GM23338 (cell line): ENCODE measurements around the gene IGSF10. TPM values are rescaled to one million over a fixed set of nuclear protein-coding genes. Genes with fewer than 3 reads are reported as not detected.

Experiments used
- ATAC-seq: fragments of 200-7000 bp; cut with Tn5 transposase; 3 replicates; pipeline ENCODE4 v1.9.1; 2020
- DNase-seq: peaks from one replicate; pipeline ENCODE4 v3.0.0-alpha.2; 2015; ENCODE audit warnings: low spot score
- H2AFZ ChIP-seq: fragments of 200-600 bp; sonication (generic); 2 replicates; pipeline ENCODE4 v1.8.0; 2016; ENCODE audit warnings: antibody characterized with exemption, mild to moderate bottlenecking, moderate library complexity
- H3F3A ChIP-seq: fragments of 200-600 bp; sonication (generic); replicated peaks from 2 replicates; pipeline ENCODE4 v1.8.0; 2017; ENCODE audit warnings: antibody characterized with exemption, mixed run types, low read depth
- H3K27ac ChIP-seq: fragments of 200-600 bp; sonication (generic); 2 replicates; pipeline ENCODE4 v1.6.1; 2016; ENCODE audit warnings: low read depth
- H3K27me3 ChIP-seq: fragments of 200-600 bp; sonication (generic); 2 replicates; pipeline ENCODE4 v1.8.0; 2016; ENCODE audit warnings: mild to moderate bottlenecking, mixed run types, moderate library complexity; ENCODE audit not compliant: insufficient read depth
- H3K36me3 ChIP-seq: fragments of 200-600 bp; sonication (generic); 2 replicates; pipeline ENCODE4 v1.8.0; 2016; ENCODE audit warnings: mild to moderate bottlenecking; ENCODE audit not compliant: insufficient read depth
- H3K4me1 ChIP-seq: fragments of 200-600 bp; sonication (generic); 2 replicates; pipeline ENCODE4 v1.8.0; 2016; ENCODE audit warnings: mild to moderate bottlenecking, moderate library complexity; ENCODE audit not compliant: insufficient read depth
- H3K4me2 ChIP-seq: fragments of 200-600 bp; sonication (generic); 2 replicates; pipeline ENCODE4 v1.7.1; 2017; ENCODE audit warnings: mixed run types
- H3K4me3 ChIP-seq: fragments of 200-600 bp; sonication (generic); 2 replicates; pipeline ENCODE4 v1.6.1; 2016; ENCODE audit warnings: mixed run types
- H3K79me2 ChIP-seq: fragments of 200-600 bp; sonication (generic); replicated peaks from 2 replicates; pipeline ENCODE4 v1.8.0; 2017; ENCODE audit warnings: mild to moderate bottlenecking; ENCODE audit not compliant: insufficient read depth
- H3K9me2 ChIP-seq: fragments of 200-600 bp; sonication (generic); 2 replicates; pipeline ENCODE4 v1.8.0; 2017; ENCODE audit not compliant: insufficient read depth
- H4K20me1 ChIP-seq: fragments of 200-600 bp; sonication (generic); replicated peaks from 2 replicates; pipeline ENCODE4 v1.8.0; 2017; ENCODE audit warnings: mild to moderate bottlenecking; ENCODE audit not compliant: insufficient read depth
- H3K27ac Mint-ChIP-seq: 2 replicates; pipeline ENCODE4 v1.8.0; 2020; ENCODE audit warnings: inconsistent platforms, mild to moderate bottlenecking, moderate library complexity, mixed read lengths
- H3K27me3 Mint-ChIP-seq: 3 replicates; pipeline ENCODE4 v1.8.0; 2022; ENCODE audit warnings: low read depth, mild to moderate bottlenecking, moderate library complexity, mixed read lengths, inconsistent platforms; ENCODE audit not compliant: insufficient read depth, poor library complexity
- H3K36me3 Mint-ChIP-seq: 3 replicates; pipeline ENCODE4 v1.8.0; 2021; ENCODE audit warnings: low read depth, mild to moderate bottlenecking, inconsistent platforms, moderate library complexity, mixed read lengths
- H3K4me1 Mint-ChIP-seq: 3 replicates; pipeline ENCODE4 v1.8.0; 2020; ENCODE audit warnings: mild to moderate bottlenecking, inconsistent platforms, mixed read lengths
- H3K4me3 Mint-ChIP-seq: 3 replicates; pipeline ENCODE4 v1.8.0; 2021; ENCODE audit warnings: moderate library complexity, mild to moderate bottlenecking, inconsistent platforms, mixed read lengths
- H3K9me3 Mint-ChIP-seq: 3 replicates; pipeline ENCODE4 v1.8.0; 2020; ENCODE audit warnings: moderate library complexity, mild to moderate bottlenecking, inconsistent platforms, mixed read lengths
- JUNB ChIP-seq: IDR thresholded peaks from one replicate; pipeline ENCODE4 v1.6.1; 2016; ENCODE audit warnings: antibody characterized with exemption; ENCODE audit not compliant: unreplicated experiment
- ZNF114 ChIP-seq: fragments of 250-450 bp; sonication (Bioruptor Pico); IDR thresholded peaks from 2 replicates; pipeline ENCODE4 v1.5.0; 2020; ENCODE audit warnings: mild to moderate bottlenecking, moderate library complexity
- polyA plus RNA-seq: library from polyadenylated mRNA; unstranded; fragments of >200 nt; fragmentation: Nextera tagmentation; extraction: Ambion mirVana; gene quantifications from 2 replicates; pipeline ENCODE4 v1.2.1, GENCODE V29; 2016
- total RNA-seq: library from RNA; depleted of rRNA; stranded (reverse); fragments of >200 nt; shearing (Covaris generic); gene quantifications from 2 replicates; pipeline ENCODE4 v1.2.3, GENCODE V29; 2014
- TF ChIP-seq, protein P1 (sequence below): fragments of 250-450 bp; sonication (Bioruptor Pico); IDR thresholded peaks from 2 replicates; pipeline ENCODE4 v1.5.0; 2020; ENCODE audit warnings: mild to moderate bottlenecking, moderate library complexity

The IGSF10 gene
- total and polyA plus RNA-seq, 2 experiments from 2014 or later, result 0.50 to 0.94 TPM

DNA sequence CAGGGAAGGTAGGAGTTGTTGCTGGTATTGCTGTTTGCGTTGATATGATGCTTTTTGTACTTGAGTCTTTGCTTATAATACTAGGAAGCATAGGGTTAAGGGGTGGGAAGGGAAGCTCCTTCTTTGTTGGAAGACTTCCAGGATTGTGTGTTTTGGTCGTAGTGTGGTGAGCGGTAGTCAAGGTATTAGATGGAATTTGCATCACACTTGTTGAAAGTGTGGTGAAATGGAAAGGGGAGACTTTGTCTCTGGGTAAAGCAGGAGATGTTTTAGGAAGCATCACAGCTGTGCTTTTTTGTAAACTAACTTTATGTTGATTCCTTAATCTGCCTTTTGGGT is 14.9 kb downstream of the IGSF10 start:
- Mint-ChIP-seq H3K4me1 (peaks cover 3% of the 10 kb centered on the region), H3K27me3 (peaks cover 3% of the 10 kb centered on the region)
- H3F3A ChIP-seq, result no peaks in the 10 kb centered on the region

More for the DNA sequence above, 14.9 kb downstream of the IGSF10 start:
- Mint-ChIP-seq H3K36me3 (peaks cover 4% of the 10 kb centered on the region), H3K27ac (no peak overlapping the region), H3K9me3 (peaks cover 2% of the 10 kb centered on the region; the same call in 1 of the 3 replicates), H3K4me3 (no peak overlapping the region)
- no peak for DNase-seq
- H4K20me1 ChIP-seq, result no peaks in the 10 kb centered on the region
- no peaks in the 10 kb centered on the region for H3K36me3 ChIP-seq
- H3K79me2 ChIP-seq, result no peaks in the 10 kb centered on the region
- H3K4me2 ChIP-seq, result no peak overlapping the region
- no peaks in the 10 kb centered on the region for H3K27me3 ChIP-seq
- no peak overlapping the region for H3K4me3 ChIP-seq
- H2AFZ ChIP-seq, result no peak overlapping the region
- TF ChIP-seq JUNB, result no peak
- TF ChIP-seq, protein P1, sequence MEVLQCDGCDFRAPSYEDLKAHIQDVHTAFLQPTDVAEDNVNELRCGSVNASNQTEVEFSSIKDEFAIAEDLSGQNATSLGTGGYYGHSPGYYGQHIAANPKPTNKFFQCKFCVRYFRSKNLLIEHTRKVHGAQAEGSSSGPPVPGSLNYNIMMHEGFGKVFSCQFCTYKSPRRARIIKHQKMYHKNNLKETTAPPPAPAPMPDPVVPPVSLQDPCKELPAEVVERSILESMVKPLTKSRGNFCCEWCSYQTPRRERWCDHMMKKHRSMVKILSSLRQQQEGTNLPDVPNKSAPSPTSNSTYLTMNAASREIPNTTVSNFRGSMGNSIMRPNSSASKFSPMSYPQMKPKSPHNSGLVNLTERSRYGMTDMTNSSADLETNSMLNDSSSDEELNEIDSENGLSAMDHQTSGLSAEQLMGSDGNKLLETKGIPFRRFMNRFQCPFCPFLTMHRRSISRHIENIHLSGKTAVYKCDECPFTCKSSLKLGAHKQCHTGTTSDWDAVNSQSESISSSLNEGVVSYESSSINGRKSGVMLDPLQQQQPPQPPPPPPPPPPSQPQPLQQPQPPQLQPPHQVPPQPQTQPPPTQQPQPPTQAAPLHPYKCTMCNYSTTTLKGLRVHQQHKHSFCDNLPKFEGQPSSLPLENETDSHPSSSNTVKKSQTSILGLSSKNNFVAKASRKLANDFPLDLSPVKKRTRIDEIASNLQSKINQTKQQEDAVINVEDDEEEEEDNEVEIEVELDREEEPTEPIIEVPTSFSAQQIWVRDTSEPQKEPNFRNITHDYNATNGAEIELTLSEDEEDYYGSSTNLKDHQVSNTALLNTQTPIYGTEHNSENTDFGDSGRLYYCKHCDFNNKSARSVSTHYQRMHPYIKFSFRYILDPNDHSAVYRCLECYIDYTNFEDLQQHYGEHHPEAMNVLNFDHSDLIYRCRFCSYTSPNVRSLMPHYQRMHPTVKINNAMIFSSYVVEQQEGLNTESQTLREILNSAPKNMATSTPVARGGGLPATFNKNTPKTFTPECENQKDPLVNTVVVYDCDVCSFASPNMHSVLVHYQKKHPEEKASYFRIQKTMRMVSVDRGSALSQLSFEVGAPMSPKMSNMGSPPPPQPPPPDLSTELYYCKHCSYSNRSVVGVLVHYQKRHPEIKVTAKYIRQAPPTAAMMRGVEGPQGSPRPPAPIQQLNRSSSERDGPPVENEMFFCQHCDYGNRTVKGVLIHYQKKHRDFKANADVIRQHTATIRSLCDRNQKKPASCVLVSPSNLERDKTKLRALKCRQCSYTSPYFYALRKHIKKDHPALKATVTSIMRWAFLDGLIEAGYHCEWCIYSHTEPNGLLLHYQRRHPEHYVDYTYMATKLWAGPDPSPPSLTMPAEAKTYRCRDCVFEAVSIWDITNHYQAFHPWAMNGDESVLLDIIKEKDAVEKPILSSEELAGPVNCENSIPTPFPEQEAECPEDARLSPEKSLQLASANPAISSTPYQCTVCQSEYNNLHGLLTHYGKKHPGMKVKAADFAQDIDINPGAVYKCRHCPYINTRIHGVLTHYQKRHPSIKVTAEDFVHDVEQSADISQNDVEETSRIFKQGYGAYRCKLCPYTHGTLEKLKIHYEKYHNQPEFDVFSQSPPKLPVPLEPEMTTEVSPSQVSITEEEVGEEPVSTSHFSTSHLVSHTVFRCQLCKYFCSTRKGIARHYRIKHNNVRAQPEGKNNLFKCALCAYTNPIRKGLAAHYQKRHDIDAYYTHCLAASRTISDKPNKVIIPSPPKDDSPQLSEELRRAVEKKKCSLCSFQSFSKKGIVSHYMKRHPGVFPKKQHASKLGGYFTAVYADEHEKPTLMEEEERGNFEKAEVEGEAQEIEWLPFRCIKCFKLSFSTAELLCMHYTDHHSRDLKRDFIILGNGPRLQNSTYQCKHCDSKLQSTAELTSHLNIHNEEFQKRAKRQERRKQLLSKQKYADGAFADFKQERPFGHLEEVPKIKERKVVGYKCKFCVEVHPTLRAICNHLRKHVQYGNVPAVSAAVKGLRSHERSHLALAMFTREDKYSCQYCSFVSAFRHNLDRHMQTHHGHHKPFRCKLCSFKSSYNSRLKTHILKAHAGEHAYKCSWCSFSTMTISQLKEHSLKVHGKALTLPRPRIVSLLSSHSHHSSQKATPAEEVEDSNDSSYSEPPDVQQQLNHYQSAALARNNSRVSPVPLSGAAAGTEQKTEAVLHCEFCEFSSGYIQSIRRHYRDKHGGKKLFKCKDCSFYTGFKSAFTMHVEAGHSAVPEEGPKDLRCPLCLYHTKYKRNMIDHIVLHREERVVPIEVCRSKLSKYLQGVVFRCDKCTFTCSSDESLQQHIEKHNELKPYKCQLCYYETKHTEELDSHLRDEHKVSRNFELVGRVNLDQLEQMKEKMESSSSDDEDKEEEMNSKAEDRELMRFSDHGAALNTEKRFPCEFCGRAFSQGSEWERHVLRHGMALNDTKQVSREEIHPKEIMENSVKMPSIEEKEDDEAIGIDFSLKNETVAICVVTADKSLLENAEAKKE (CRISPR knock-in tag), result no peak
- no peak for TF ChIP-seq ZNF114 (CRISPR knock-in tag)
- no peak overlapping the region for H3K27ac ChIP-seq
- H3K4me1 ChIP-seq, result 0 out of 2 replicates have a peak, but pooled peaks cover 2% of the 10 kb centered on the region
- ATAC-seq, result no peak
- peaks cover 14% of the 10 kb centered on the region; the same call in 1 of the 2 replicates for H3K9me2 ChIP-seq
